Spleen (tissue), 11 donors: ENCODE results near the gene CISH. TPM values are rescaled to one million over a fixed set of nuclear protein-coding genes. Genes with fewer than 3 reads are reported as not detected.

ENCODE experiments used
- DNase-seq: peaks from one replicate; pipeline ENCODE4 v3.0.0-alpha.2; 2020
- H3K27ac ChIP-seq, 8 donors: fragments of 200-600 bp; sonication (generic) in 7 of 8; 1 replicate in 4 of 8; 2 replicates in 4 of 8; pipeline versions ENCODE4 v1.5.0 to v1.8.0; 2016 to 2021; ENCODE audit warnings: inconsistent platforms in 4 of 8, mild to moderate bottlenecking in 4 of 8, moderate library complexity in 1 of 8
- H3K27me3 ChIP-seq, 7 donors: fragments of 200-600 bp; sonication (generic) in 6 of 7; replicated peaks in 1 of 7; 1 replicate in 4 of 7; 2 replicates in 3 of 7; pipeline versions ENCODE4 v1.5.0 to v1.8.0; 2016 to 2021; ENCODE audit warnings: inconsistent platforms in 3 of 7, mild to moderate bottlenecking in 1 of 7
- H3K36me3 ChIP-seq, 6 donors: fragments of 200-600 bp; sonication (generic) in 5 of 6; 1 replicate in 4 of 6; 2 replicates in 2 of 6; pipeline versions ENCODE4 v1.5.0 to v1.8.0; 2016 to 2021; ENCODE audit warnings: inconsistent platforms in 2 of 6
- H3K4me1 ChIP-seq, 6 donors: fragments of 200-600 bp; sonication (generic) in 5 of 6; 1 replicate in 3 of 6; 2 replicates in 3 of 6; pipeline versions ENCODE4 v1.5.0 to v1.8.0; 2016 to 2021; ENCODE audit warnings: inconsistent platforms in 3 of 6
- H3K4me3 ChIP-seq, 8 donors: fragments of 200-600 bp; sonication (generic) in 7 of 8; 1 replicate in 4 of 8; 2 replicates in 4 of 8; pipeline versions ENCODE4 v1.5.0 to v1.8.0; 2016 to 2021; ENCODE audit warnings: inconsistent platforms in 4 of 8, mild to moderate bottlenecking in 4 of 8, moderate library complexity in 2 of 8
- H3K9me3 ChIP-seq, 8 donors: fragments of 200-600 bp; sonication (generic) in 7 of 8; 1 replicate in 4 of 8; 2 replicates in 4 of 8; pipeline versions ENCODE4 v1.5.0 to v1.8.0; 2016 to 2021; ENCODE audit warnings: inconsistent platforms in 4 of 8
- POLR2A ChIP-seq, 3 donors: fragments of 450-650 bp; IDR thresholded peaks; one replicate each; pipeline ENCODE4 v1.5.1; 2017; ENCODE audit warnings: antibody characterized with exemption in 3 of 3, mild to moderate bottlenecking in 1 of 3
- POLR2AphosphoS5 ChIP-seq, 3 donors: sonication (generic); formaldehyde crosslinking; IDR thresholded peaks; one replicate each; pipeline ENCODE4 v1.5.1; 2017; ENCODE audit warnings: antibody characterized with exemption in 3 of 3
- WGBS, 5 donors: extraction: QIAGEN DNeasy Blood & Tissue Kit in 3 of 5; methylation state at CpG; one replicate each; pipeline versions ENCODE4 v1.1.5 to v1.1.7; 2013 to 2018; 5-methylcytosine and 5-hydroxymethylcytosine counted together
- intact Hi-C: fragments of 100-400 bp; cut with DNase I; formaldehyde crosslinking; loops from one replicate; pipeline ENCODE4 v1.15.0; 2023; ENCODE audit warnings: low total_unique reads
- polyA plus RNA-seq, 3 donors: library from polyadenylated mRNA; stranded (reverse); fragments of 200-250 nt; gene quantifications; one replicate each; pipeline ENCODE4 v1.2.1, GENCODE V29; 2013
- total RNA-seq, 7 donors: library from RNA; depleted of rRNA in 3 of 7; stranded (reverse); fragments of >200 nt in 3 of 7; fragmentation: NEBNext Ultra II Directional in 4 of 7; extraction: Animal tissue kit (Norgen Biotek cat#: 25700) in 4 of 7; gene quantifications; one replicate each; pipeline versions ENCODE4 v1.1.0 to v1.2.1, GENCODE V29; 2016 to 2021
- TF ChIP-seq, protein P1 (sequence below), 11 experiments: fragments of 200-600 bp in 7 of 11; fragments of 450-650 bp in 4 of 11; sonication (generic) in 4 of 11; IDR thresholded peaks in 8 of 11; conservative IDR thresholded peaks in 3 of 11; 1 replicate in 7 of 11; 2 replicates in 4 of 11; pipeline versions ENCODE4 v1.4.0 to v1.8.0; 2016 to 2021; ENCODE audit warnings: antibody characterized with exemption in 11 of 11, inconsistent platforms in 4 of 11, mild to moderate bottlenecking in 1 of 11
- donor health status: healthy with polysubstance abuse.
- donor health status: DM: no; HTN: no; CAD: no; lungs with moderate emphysema.
- donor health status: DM: no; HTN: no; CAD: no.
- donor health status: Bipolar disorder and iron deficiency.
- donor health status: healthy.
- donor health status: DM: no; HTN: no; CAD: no.
- donor health status: DM: yes; HTN: yes; CAD: no.

Gene CISH
- total and polyA plus RNA-seq, 10 donors = 2.9 to 23.6 (median 11.0) TPM

DNA sequence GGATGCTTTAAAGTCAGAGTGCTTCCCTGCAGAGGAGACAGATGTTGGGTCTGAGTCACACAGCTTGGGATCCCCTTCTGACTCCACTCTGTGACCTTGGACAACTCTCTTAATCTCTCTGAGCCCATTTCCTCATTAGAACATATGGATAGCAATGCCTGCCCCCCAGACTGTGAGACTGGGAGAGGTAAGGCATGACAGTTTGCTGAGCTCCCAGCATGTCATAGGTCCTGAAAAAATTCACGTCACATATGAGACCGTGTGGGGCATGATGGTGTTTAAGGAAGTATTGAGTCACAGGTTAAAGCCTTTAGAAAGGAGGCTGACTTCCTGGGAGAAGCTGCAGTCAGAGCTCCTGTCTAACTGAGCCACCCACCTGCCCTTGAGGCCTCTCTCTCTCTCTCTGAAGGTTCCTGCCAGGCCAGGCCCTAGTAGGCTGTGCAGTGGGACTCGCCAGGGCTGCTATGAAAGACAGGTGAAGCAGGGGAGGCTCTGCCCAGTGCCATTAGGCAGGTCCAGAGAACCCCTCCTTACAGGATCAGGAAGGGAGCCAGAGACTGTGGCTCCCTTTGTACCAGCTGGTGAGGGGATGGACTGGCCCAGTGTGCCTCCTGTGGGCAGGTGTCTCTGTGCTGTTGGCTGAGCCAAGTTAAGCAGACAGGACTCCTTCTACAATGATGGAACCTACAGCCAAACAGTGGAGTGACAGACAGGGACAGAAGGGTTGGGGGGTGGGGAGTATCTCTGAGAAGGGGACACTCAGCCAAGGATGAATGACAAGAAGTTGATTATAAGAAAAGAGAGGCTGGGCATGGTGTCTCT is 43.6 kb upstream of the CISH start:
- 17 to 57% (median 35%) methylated on average over 2 to 3 of the region's 3 CpGs for WGBS, 5 donors
- TF ChIP-seq POLR2A (IDR thresholded peaks at IDR 0.05) (no peak), POLR2AphosphoS5 (IDR thresholded peaks at IDR 0.05) (no peak)
- TF ChIP-seq, protein P1, sequence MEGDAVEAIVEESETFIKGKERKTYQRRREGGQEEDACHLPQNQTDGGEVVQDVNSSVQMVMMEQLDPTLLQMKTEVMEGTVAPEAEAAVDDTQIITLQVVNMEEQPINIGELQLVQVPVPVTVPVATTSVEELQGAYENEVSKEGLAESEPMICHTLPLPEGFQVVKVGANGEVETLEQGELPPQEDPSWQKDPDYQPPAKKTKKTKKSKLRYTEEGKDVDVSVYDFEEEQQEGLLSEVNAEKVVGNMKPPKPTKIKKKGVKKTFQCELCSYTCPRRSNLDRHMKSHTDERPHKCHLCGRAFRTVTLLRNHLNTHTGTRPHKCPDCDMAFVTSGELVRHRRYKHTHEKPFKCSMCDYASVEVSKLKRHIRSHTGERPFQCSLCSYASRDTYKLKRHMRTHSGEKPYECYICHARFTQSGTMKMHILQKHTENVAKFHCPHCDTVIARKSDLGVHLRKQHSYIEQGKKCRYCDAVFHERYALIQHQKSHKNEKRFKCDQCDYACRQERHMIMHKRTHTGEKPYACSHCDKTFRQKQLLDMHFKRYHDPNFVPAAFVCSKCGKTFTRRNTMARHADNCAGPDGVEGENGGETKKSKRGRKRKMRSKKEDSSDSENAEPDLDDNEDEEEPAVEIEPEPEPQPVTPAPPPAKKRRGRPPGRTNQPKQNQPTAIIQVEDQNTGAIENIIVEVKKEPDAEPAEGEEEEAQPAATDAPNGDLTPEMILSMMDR (IDR thresholded peaks at IDR 0.05 in 8 of 11, conservative IDR thresholded peaks at IDR 0.05 in 3 of 11) = no peak

DNA sequence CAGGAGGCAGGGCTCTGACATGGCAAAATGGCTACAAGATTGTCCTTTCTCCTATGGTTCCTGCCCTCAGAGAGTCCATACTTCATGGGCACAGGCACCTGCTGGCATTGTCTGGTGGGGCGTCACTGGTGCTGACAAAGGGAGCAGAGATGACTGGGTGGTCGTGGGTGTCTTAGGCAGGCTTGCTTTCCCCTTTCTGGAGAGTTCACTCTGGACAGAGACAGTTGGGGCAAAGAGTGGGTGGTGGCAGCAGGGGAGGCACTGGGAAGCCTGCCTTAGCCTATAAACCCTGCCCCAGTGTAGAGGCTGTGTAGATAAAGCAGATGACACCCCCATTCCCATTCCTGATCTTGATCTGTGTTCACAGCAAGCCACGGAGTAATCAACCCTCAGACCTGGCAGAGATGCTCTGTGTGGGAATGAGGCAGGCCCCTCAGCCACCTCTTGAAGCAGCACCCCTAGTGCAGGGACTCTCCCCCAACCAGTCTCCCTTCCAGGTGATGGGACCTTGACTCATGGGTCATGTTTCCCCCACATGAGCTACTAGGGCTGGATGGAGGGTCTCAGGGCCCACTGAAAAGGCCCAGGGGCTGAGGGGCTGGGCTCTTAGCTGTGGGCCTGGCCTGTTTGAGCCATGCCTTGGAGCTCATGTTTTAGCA is 42.5 kb upstream of the CISH start:
- no peaks in the 10 kb centered on the region for H3K9me3 ChIP-seq
- peaks cover 0 to 14% (median 3%) of the 10 kb centered on the region in 6 donors for H3K36me3 ChIP-seq
- intact Hi-C loops = no loop called here
- H3K27ac ChIP-seq = no peak overlapping the region
- H3K27me3 ChIP-seq = no peaks in the 10 kb centered on the region
- DNase-seq = peak; percentile 46
- peaks cover 0 to 4% (median 0%) of the 10 kb centered on the region in 6 donors for H3K4me1 ChIP-seq
- WGBS, 5 donors = 60 to 87% (median 76%) methylated on average over 3 of the region's 3 CpGs
- H3K4me3 ChIP-seq = no peak overlapping the region
- TF ChIP-seq, protein P1 (IDR thresholded peaks at IDR 0.05 in 8 of 11, conservative IDR thresholded peaks at IDR 0.05 in 3 of 11) = no peak
- TF ChIP-seq POLR2A (IDR thresholded peaks at IDR 0.05) (no peak), POLR2AphosphoS5 (IDR thresholded peaks at IDR 0.05) (no peak)

More for the DNA sequence above, 43.6 kb upstream of the CISH start:
- no peak overlapping the region for H3K4me3 ChIP-seq
- no peak overlapping the region for H3K27ac ChIP-seq
- intact Hi-C loops = no loop called here
- H3K4me1 ChIP-seq = peaks cover 0 to 4% (median 0%) of the 10 kb centered on the region in 6 donors
- peaks cover 0 to 3% (median 0%) of the 10 kb centered on the region in 6 donors for H3K36me3 ChIP-seq
- peak; percentile 50 for DNase-seq
- no peaks in the 10 kb centered on the region for H3K9me3 ChIP-seq
- H3K27me3 ChIP-seq = no peaks in the 10 kb centered on the region

DNA sequence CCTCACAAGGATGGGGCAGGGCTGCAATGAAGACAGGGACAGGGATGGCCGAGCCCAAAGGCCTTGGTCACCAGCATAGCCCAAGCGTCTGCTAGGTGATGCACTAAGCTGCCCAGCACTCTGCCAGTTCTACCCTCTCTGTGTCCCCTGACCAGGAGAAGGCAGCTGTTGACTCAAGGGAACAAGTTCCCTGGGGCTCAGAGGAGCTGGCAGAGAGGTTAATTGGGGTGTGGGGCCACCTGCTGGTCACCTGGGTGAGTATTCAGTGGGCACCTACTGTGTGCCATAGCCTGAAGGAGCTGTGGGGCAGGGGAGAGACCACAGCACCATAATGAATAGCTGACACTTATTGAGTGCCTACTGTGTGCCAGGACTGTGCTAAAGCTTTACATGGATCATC is 41.1 kb upstream of the CISH start:
- no peak overlapping the region for H3K4me3 ChIP-seq
- 65 to 89% (median 83%) methylated on average over 1 to 2 of the region's 2 CpGs for WGBS, 5 donors
- intact Hi-C loops = no loop called here
- H3K4me1 ChIP-seq = peaks cover 0 to 4% (median 0%) of the 10 kb centered on the region in 6 donors
- TF ChIP-seq POLR2AphosphoS5 (IDR thresholded peaks at IDR 0.05) = peak in 2 of 3 donors; percentile 27 to 38
- no peak for TF ChIP-seq POLR2A (IDR thresholded peaks at IDR 0.05)
- TF ChIP-seq, protein P1 (IDR thresholded peaks at IDR 0.05 in 8 of 11, conservative IDR thresholded peaks at IDR 0.05 in 3 of 11) = peak in 10 of 11 experiments; percentile 26 to 74 (median 50)
- H3K27ac ChIP-seq = no peak overlapping the region
- no peaks in the 10 kb centered on the region for H3K27me3 ChIP-seq
- H3K9me3 ChIP-seq = no peaks in the 10 kb centered on the region
- peak; percentile 82 for DNase-seq
- H3K36me3 ChIP-seq = peaks cover 0 to 28% (median 14%) of the 10 kb centered on the region in 6 donors
